Muscle of leg (tissue), 11 donors: ENCODE results near the gene PRR3. TPM values are rescaled to one million over a fixed set of nuclear protein-coding genes. Genes with fewer than 3 reads are reported as not detected.

Experiments
- DNase-seq: peaks from one replicate; pipeline ENCODE4 v3.0.0; 2013
- H3K27ac ChIP-seq: one replicate; pipeline ENCODE4 v1.5.1; 2013; ENCODE audit warnings: mild to moderate bottlenecking, low read length, control low read depth
- H3K27me3 ChIP-seq: one replicate; pipeline ENCODE4 v1.6.1; 2013; ENCODE audit warnings: low read length; ENCODE audit not compliant: control insufficient read depth, insufficient read depth
- H3K36me3 ChIP-seq: one replicate; pipeline ENCODE4 v1.6.1; 2013; ENCODE audit warnings: low read length; ENCODE audit not compliant: control insufficient read depth, insufficient read depth
- H3K4me1 ChIP-seq: one replicate; pipeline ENCODE4 v1.6.1; 2013; ENCODE audit warnings: low read length; ENCODE audit not compliant: control insufficient read depth, insufficient read depth
- H3K4me3 ChIP-seq: one replicate; pipeline ENCODE4 v1.5.1; 2013; ENCODE audit warnings: low read length, control low read depth
- H3K9me3 ChIP-seq: replicated peaks from 2 replicates; pipeline ENCODE4 v1.6.1; 2013; ENCODE audit warnings: low read depth, low read length; ENCODE audit not compliant: control insufficient read depth
- WGBS: methylation state at CpG from one replicate; pipeline ENCODE4 v1.1.5; 2013; ENCODE audit warnings: missing lambda C conversion rate; ENCODE audit not compliant: insufficient coverage; 5-methylcytosine and 5-hydroxymethylcytosine counted together
- polyA plus RNA-seq, 8 donors: library from polyadenylated mRNA; unstranded; fragments of 120-200 nt; gene quantifications; one replicate each; pipeline versions ENCODE4 v1.2.1 to v1.2.3, GENCODE V29; 2013; ENCODE audit warnings: inconsistent platforms in 1 of 8, low replicate concordance in 1 of 8; ENCODE audit not compliant: insufficient read length in 8 of 8, insufficient read depth in 1 of 8
- total RNA-seq: library from RNA; stranded (reverse); fragments of 120-200 nt; gene quantifications from one replicate; pipeline ENCODE4 v1.2.4, GENCODE V29; 2013

PRR3 gene
- total and polyA plus RNA-seq, 9 donors = 10.7 to 25.3 (median 21.9) TPM

- WGBS = 5% methylated on average over 32 of the region's 34 CpGs
- no peaks in the 10 kb centered on the region for H3K27me3 ChIP-seq
- H3K4me3 ChIP-seq = peak overlapping the region; percentile 99
- H3K27ac ChIP-seq = peak overlapping the region; percentile 99
- H3K9me3 ChIP-seq = no peaks in the 10 kb centered on the region
- peaks cover 22% of the 10 kb centered on the region for H3K4me1 ChIP-seq
- H3K36me3 ChIP-seq = peaks cover 41% of the 10 kb centered on the region
- DNase-seq = no peak
Observed at GRCh38 chr6:30554962-30555815, 1.9 kb upstream of the PRR3 start.

- peaks cover 35% of the 10 kb centered on the region for H3K36me3 ChIP-seq
- DNase-seq = no peak
- WGBS = 0% methylated on average over 3 of the region's 15 CpGs
- H3K27me3 ChIP-seq = no peaks in the 10 kb centered on the region
- H3K27ac ChIP-seq = peak overlapping the region; percentile 99
- H3K4me3 ChIP-seq = peak overlapping the region; percentile 99
- no peaks in the 10 kb centered on the region for H3K9me3 ChIP-seq
- peaks cover 22% of the 10 kb centered on the region for H3K4me1 ChIP-seq
Observed at GRCh38 chr6:30555816-30556065, 1.4 kb upstream of the PRR3 start.

GRCh38 chr6:30556066-30556905, 809 bp upstream of the PRR3 start, which contains the start of gene GNL1:
TSS of gene GNL1 (minus strand) at chr6:30556489. CDS start at chr6:30556203, 286 bp downstream.
- Histone ChIP-seq H3K4me1 (peaks cover 22% of the 10 kb centered on the region), H3K27me3 (no peaks in the 10 kb centered on the region), H3K9me3 (no peaks in the 10 kb centered on the region), H3K27ac (peak within 1 kb of the TSS; percentile 99), H3K36me3 (peaks cover 31% of the 10 kb centered on the region), H3K4me3 (peak within 1 kb of the TSS; percentile 99)
- peak; percentile 95 for DNase-seq
- WGBS = under 1% methylated on average over 70 of the region's 71 CpGs

GRCh38 chr6:30557683-30557981, 537 bp downstream of the PRR3 start:
- Histone ChIP-seq H3K4me1 (peaks cover 22% of the 10 kb centered on the region), H3K4me3 (peak overlapping the region; percentile 99), H3K27ac (peak overlapping the region; percentile 99), H3K9me3 (no peaks in the 10 kb centered on the region), H3K27me3 (no peaks in the 10 kb centered on the region), H3K36me3 (peaks cover 35% of the 10 kb centered on the region)
- DNase-seq = no peak
- 0% methylated on average over 3 of the region's 6 CpGs for WGBS

GRCh38 chr6:30560930-30561329, 3.8 kb downstream of the PRR3 start:
- Histone ChIP-seq H3K4me1 (peaks cover 8% of the 10 kb centered on the region), H3K36me3 (peaks cover 26% of the 10 kb centered on the region), H3K4me3 (no peak overlapping the region), H3K27ac (no peak overlapping the region), H3K9me3 (no peaks in the 10 kb centered on the region), H3K27me3 (no peaks in the 10 kb centered on the region)
- WGBS = no CpG with 5 or more reads among the region's 3 CpGs
- DNase-seq = no peak

- no peak for DNase-seq
- peaks cover 4% of the 10 kb centered on the region for H3K4me1 ChIP-seq
- 95% methylated on average over 14 of the region's 14 CpGs for WGBS
Observed at GRCh38 chr6:30562470-30563425, 5.7 kb downstream of the PRR3 start.

GRCh38 chr6:30564114-30564513, 7.0 kb downstream of the PRR3 start:
- Histone ChIP-seq H3K4me3 (no peak overlapping the region), H3K36me3 (peaks cover 26% of the 10 kb centered on the region), H3K27me3 (no peaks in the 10 kb centered on the region), H3K27ac (no peak overlapping the region), H3K4me1 (no peaks in the 10 kb centered on the region), H3K9me3 (no peaks in the 10 kb centered on the region)
- DNase-seq = no peak
- WGBS = 86% methylated on average over 1 of the region's 1 CpG

More at GRCh38 chr6:30562470-30563425, 5.7 kb downstream of the PRR3 start:
- Histone ChIP-seq H3K27me3 (no peaks in the 10 kb centered on the region), H3K4me3 (no peak overlapping the region), H3K9me3 (no peaks in the 10 kb centered on the region), H3K36me3 (peaks cover 26% of the 10 kb centered on the region), H3K27ac (no peak overlapping the region)

GRCh38 chr6:30565772-30566171, 8.7 kb downstream of the PRR3 start:
- H3K9me3 ChIP-seq = no peaks in the 10 kb centered on the region
- H3K27me3 ChIP-seq = no peaks in the 10 kb centered on the region
- no peak for DNase-seq
- peaks cover 8% of the 10 kb centered on the region for H3K4me1 ChIP-seq
- H3K27ac ChIP-seq = no peak overlapping the region
- peaks cover 26% of the 10 kb centered on the region for H3K36me3 ChIP-seq
- H3K4me3 ChIP-seq = no peak overlapping the region

- Histone ChIP-seq H3K27ac (no peak overlapping the region), H3K27me3 (no peaks in the 10 kb centered on the region), H3K4me3 (no peak overlapping the region), H3K36me3 (peaks cover 5% of the 10 kb centered on the region), H3K9me3 (no peaks in the 10 kb centered on the region), H3K4me1 (peaks cover 17% of the 10 kb centered on the region)
- DNase-seq = no peak
- WGBS = 56% methylated on average over 1 of the region's 3 CpGs
Observed at GRCh38 chr6:30568245-30568644, 11.2 kb downstream of the PRR3 start.
